Heart right ventricle (tissue), 16 donors: ENCODE data around the gene JADE2. TPM values are rescaled to one million over a fixed set of nuclear protein-coding genes. Genes with fewer than 3 reads are reported as not detected.
A peak's percentile ranks its signal among the peaks of the same experiment; 100 is the strongest.

Source experiments
- ATAC-seq, 8 donors: fragments of 200-7000 bp; cut with Tn5 transposase; one replicate each; pipeline ENCODE4 v1.9.1; 2020; ENCODE audit warnings: mild to moderate bottlenecking in 8 of 8, moderate library complexity in 8 of 8, moderate number of reproducible peaks in 1 of 8
- DNase-seq, 2 donors: peaks; one replicate each; pipeline ENCODE4 v3.0.0-alpha.2; 2020
- H3K27ac ChIP-seq, 10 donors: fragments of 200-600 bp; sonication (generic) in 2 of 10; one replicate each; pipeline versions ENCODE4 v1.5.0 to v1.8.0; 2020 to 2022; ENCODE audit warnings: mild to moderate bottlenecking in 3 of 10
- H3K27me3 ChIP-seq, 7 donors: fragments of 200-600 bp; one replicate each; pipeline ENCODE4 v1.8.0; 2021 to 2022; ENCODE audit warnings: mild to moderate bottlenecking in 2 of 7
- H3K36me3 ChIP-seq, 9 donors: fragments of 200-600 bp; sonication (generic) in 1 of 9; one replicate each; pipeline versions ENCODE4 v1.5.0 to v1.8.0; 2020 to 2022; ENCODE audit warnings: mild to moderate bottlenecking in 2 of 9
- H3K4me1 ChIP-seq, 9 donors: fragments of 200-600 bp; sonication (generic) in 1 of 9; one replicate each; pipeline versions ENCODE4 v1.5.0 to v1.8.0; 2020 to 2022; ENCODE audit warnings: mild to moderate bottlenecking in 4 of 9
- H3K4me3 ChIP-seq, 10 donors: fragments of 200-600 bp; sonication (generic) in 2 of 10; one replicate each; pipeline versions ENCODE4 v1.5.0 to v1.8.0; 2020 to 2022; ENCODE audit warnings: mild to moderate bottlenecking in 7 of 10, moderate library complexity in 2 of 10
- H3K9me3 ChIP-seq, 11 donors: fragments of 200-600 bp in 10 of 11; sonication (generic) in 2 of 11; one replicate each; pipeline versions ENCODE4 v1.5.0 to v1.8.0; 2013 to 2022; ENCODE audit warnings: mild to moderate bottlenecking in 2 of 11, control low read depth in 1 of 11, moderate library complexity in 1 of 11
- CTCF ChIP-seq, 9 donors: fragments of 200-600 bp; sonication (generic) in 2 of 9; IDR thresholded peaks; one replicate each; pipeline versions ENCODE4 v1.5.0 to v1.8.0; 2021 to 2022; ENCODE audit warnings: antibody characterized with exemption in 9 of 9, mild to moderate bottlenecking in 5 of 9, moderate library complexity in 1 of 9
- WGBS, 2 donors: extraction: QIAGEN DNeasy Blood & Tissue Kit; methylation state at CpG; one replicate each; pipeline ENCODE4 v1.1.7; 2013; ENCODE audit warnings: inconsistent platforms in 1 of 2; 5-methylcytosine and 5-hydroxymethylcytosine counted together
- intact Hi-C, 10 donors: fragments of 100-400 bp; cut with DNase I; formaldehyde crosslinking; loops; one replicate each; pipeline versions ENCODE4 v1.11.1 to v1.14.2; 2022
- polyA plus RNA-seq, 2 donors: library from polyadenylated mRNA; stranded (reverse); fragments of 200-250 nt; gene quantifications; one replicate each; pipeline ENCODE4 v1.2.3, GENCODE V29; 2013
- total RNA-seq, 10 donors: library from RNA; stranded (reverse); fragmentation: NEBNext Ultra II Directional in 3 of 10; extraction: Animal tissue kit (Norgen Biotek cat#: 25700) in 3 of 10; gene quantifications; one replicate each; pipeline versions ENCODE4 v1.2.1 to v1.2.4, GENCODE V29; 2021 to 2023
- donor health status: Arrhythmogenic right ventricular cardiomyopathy.
- donor health status: ischemic (EF 13 %, LVEDD 7.1; RV severe dilation, severe dysfunction).
- donor health status: healthy with polysubstance abuse.
- donor health status: DM: no; HTN: yes; CAD: no.
- donor health status: DM: no; HTN: no; CAD: no.
- donor health status: ischemic (EF 25% LVEDD 6.9; RV normal size, moderate dysfunction).
- donor health status: ischemic (EF 25% LVEDD 5.7; RV mildly dilated, moderate dysfunction).
- donor health status: healthy.
- donor health status: DM: yes; HTN: yes; CAD: no.
- donor health status: Ischemic cardiomyopathy.
- donor health status: ischemic (EF 35%, LVEDD 5.7; RV mildly dilated, moderate dysfunction).
- donor health status: nonischemic (EF 11% LVEDD 7.7; RV severe dilation, severe dysfunction).
- donor health status: DM: yes; HTN: yes; CAD: no.
- donor health status: PGD.
- donor health status: ischemic (EF 29% LVEDD 5.4; RV normal size, mild dysfunction).
- donor health status: nonischemic (EF 23%, LVEDD 6.1; RV moderate dilation, normal function).

JADE2 gene
- total and polyA plus RNA-seq, 12 donors: 5.4 to 38.5 (median 23.9) TPM

DNA sequence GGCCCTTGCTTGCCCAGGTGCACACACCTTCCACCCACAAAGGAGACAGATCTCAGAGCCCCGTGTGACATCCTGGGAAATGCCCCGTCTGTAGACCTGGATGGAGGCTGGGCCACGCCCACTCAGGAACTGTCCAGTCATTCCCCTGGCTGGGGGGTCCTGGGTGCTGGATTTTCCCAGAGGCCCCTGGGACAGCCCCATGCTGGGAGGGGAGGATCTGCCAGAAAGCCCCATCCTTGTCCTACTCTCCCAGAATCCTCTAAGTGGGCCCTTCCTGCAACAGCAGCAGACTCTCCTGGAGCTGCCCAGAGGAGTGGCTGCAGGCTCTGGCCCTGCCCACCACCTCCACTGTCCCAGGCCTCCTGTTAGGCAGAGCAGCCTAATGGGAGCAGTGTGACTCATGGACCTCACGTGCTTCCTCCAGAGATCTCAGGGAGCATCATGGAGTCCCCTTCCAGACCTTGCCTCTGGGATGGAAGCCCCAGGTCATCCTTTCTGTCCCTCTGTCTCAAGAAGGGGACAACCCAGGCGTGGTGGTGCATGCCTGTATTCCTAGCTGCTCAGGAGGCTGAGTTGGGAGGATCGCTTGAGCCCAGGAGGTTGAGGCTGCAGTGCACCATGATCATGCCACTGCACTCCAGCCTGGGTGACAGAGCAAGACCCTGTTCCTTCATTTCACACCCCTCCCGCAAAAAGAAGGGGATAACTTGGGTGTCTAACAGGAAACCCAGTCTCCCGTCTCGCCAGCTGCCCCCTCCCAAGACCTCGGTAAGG lies 51.7 kb downstream of the JADE2 start:
- Histone ChIP-seq H3K27ac (peak overlapping the region in 4 of 10 donors; percentile 26 to 64 (median 44)), H3K4me3 (no peak overlapping the region), H3K36me3 (peaks cover 3 to 82% (median 44%) of the 10 kb centered on the region in 9 donors), H3K4me1 (peaks cover 14 to 62% (median 42%) of the 10 kb centered on the region in 9 donors), H3K27me3 (no peaks in the 10 kb centered on the region), H3K9me3 (no peaks in the 10 kb centered on the region)
- WGBS, 2 donors: 68 to 75% methylated on average over 10 of the region's 10 CpGs
- intact Hi-C loops: loop anchor here in 9 of 10 donors (2.0 to 10.0 kb wide), 6 partner anchors 50 to 205 kb away; partner anchors contain the start of genes CDKN2AIPNL (in 6 of the 9), JADE2 (in 3 of the 9) and UBE2B (in 2 of the 9)
- no peak for TF ChIP-seq CTCF (IDR thresholded peaks at IDR 0.05)
- ATAC-seq (peak in 3 of 8 donors; percentile 7 to 55 (median 7)), DNase-seq (no peak)

- ATAC-seq (peak in 7 of 8 donors; percentile 36 to 65 (median 52)), DNase-seq (peak; percentile 74 to 85)
- peak; percentile 65 to 91 (median 86) for TF ChIP-seq CTCF (IDR thresholded peaks at IDR 0.05)
- H3K4me1 ChIP-seq: peaks cover 16 to 62% (median 42%) of the 10 kb centered on the region in 9 donors
- intact Hi-C loops: loop anchor here in 9 of 10 donors (2.0 to 10.0 kb wide), 7 partner anchors 51 to 275 kb away; partner anchors contain the start of genes CDKN2AIPNL (in 6 of the 9), JADE2 (in 3 of the 9) and UBE2B (in 2 of the 9)
- WGBS, 2 donors: 41 to 43% methylated on average over 17 of the region's 17 CpGs
- H3K27me3 ChIP-seq: no peaks in the 10 kb centered on the region
- no peaks in the 10 kb centered on the region for H3K9me3 ChIP-seq
- no peak overlapping the region for H3K4me3 ChIP-seq
- peaks cover 3 to 75% (median 38%) of the 10 kb centered on the region in 9 donors for H3K36me3 ChIP-seq
- H3K27ac ChIP-seq: peak overlapping the region in 2 of 10 donors; percentile 41 to 48
Observed at GRCh38 chr5:134577796-134578577, 52.5 kb downstream of the JADE2 start.

GRCh38 chr5:134578578-134579283 lies 53.3 kb downstream of the JADE2 start:
- DNase-seq (no peak), ATAC-seq (no peak)
- no peak for TF ChIP-seq CTCF (IDR thresholded peaks at IDR 0.05)
- intact Hi-C loops: loop anchor here in 9 of 10 donors (2.0 to 10.0 kb wide), 6 partner anchors 51 to 276 kb away; partner anchors contain the start of genes CDKN2AIPNL (in 6 of the 9), JADE2 (in 3 of the 9) and UBE2B (in 2 of the 9)
- no peaks in the 10 kb centered on the region for H3K27me3 ChIP-seq
- no peak overlapping the region for H3K4me3 ChIP-seq
- WGBS, 2 donors: 94 to 96% methylated on average over 32 of the region's 32 CpGs
- H3K36me3 ChIP-seq: peaks cover 3 to 67% (median 38%) of the 10 kb centered on the region in 9 donors
- H3K9me3 ChIP-seq: no peaks in the 10 kb centered on the region
- no peak overlapping the region for H3K27ac ChIP-seq
- peaks cover 16 to 58% (median 40%) of the 10 kb centered on the region in 9 donors for H3K4me1 ChIP-seq
